Stimulated activated CD4-positive, alpha-beta T cell treated with anti-CD3 and anti-CD28 coated beads, TNF-alpha, amount 100 ng/mL, for 48 hours (primary cell): ENCODE data around the gene PRKAR2B.

Experiments used
- DNase-seq, 3 donors: peaks; one replicate each; pipeline ENCODE4 v3.0.0-alpha.2; 2020; ENCODE audit warnings: low read depth in 3 of 3

PRKAR2B gene

GRCh38 chr7:107044347-107045194, at the start of gene PRKAR2B:
Gene PRKAR2B, plus strand, starts transcription at chr7:107044705. Its CDS starts 203 bp downstream, at chr7:107044908.
- DNase-seq = peak; percentile 3 to 50 (median 31)

- no peak for DNase-seq
These were observed 49.7 kb upstream of the PRKAR2B start for GRCh38 chr7:106994833-106995232.

- DNase-seq = no peak
These were observed 46.8 kb upstream of the PRKAR2B start for GRCh38 chr7:106997487-106998271.

GRCh38 chr7:106999023-106999422, 45.5 kb upstream of the PRKAR2B start:
- no peak for DNase-seq

- no peak for DNase-seq
These were observed 43.0 kb upstream of the PRKAR2B start for GRCh38 chr7:107001490-107001889.

GRCh38 chr7:107002126-107002525, 42.4 kb upstream of the PRKAR2B start:
- DNase-seq = no peak

GRCh38 chr7:107002529-107002998, 41.9 kb upstream of the PRKAR2B start:
- no peak for DNase-seq

- DNase-seq = no peak
These were observed 37.3 kb upstream of the PRKAR2B start for GRCh38 chr7:107007007-107007891.

- DNase-seq = no peak
These were observed 36.6 kb upstream of the PRKAR2B start for GRCh38 chr7:107007892-107008287.

- no peak for DNase-seq
These were observed 34.7 kb upstream of the PRKAR2B start for GRCh38 chr7:107009846-107010203.

GRCh38 chr7:107012691-107013090, 31.8 kb upstream of the PRKAR2B start:
- no peak for DNase-seq

GRCh38 chr7:107014387-107015023, 30.0 kb upstream of the PRKAR2B start:
- DNase-seq = no peak

- no peak for DNase-seq
These were observed 28.2 kb upstream of the PRKAR2B start for GRCh38 chr7:107016312-107016711.

- DNase-seq = no peak
These were observed 26.4 kb upstream of the PRKAR2B start for GRCh38 chr7:107017965-107018719.

- DNase-seq = no peak
These were observed 24.1 kb upstream of the PRKAR2B start for GRCh38 chr7:107020400-107020799.

- DNase-seq = no peak
These were observed 22.9 kb upstream of the PRKAR2B start for GRCh38 chr7:107021600-107021999.

GRCh38 chr7:107023522-107024151, 20.9 kb upstream of the PRKAR2B start:
- no peak for DNase-seq

- no peak for DNase-seq
These were observed 19.6 kb upstream of the PRKAR2B start for GRCh38 chr7:107024906-107025305.

- no peak for DNase-seq
These were observed 18.9 kb upstream of the PRKAR2B start for GRCh38 chr7:107025449-107026103.

- DNase-seq = no peak
These were observed 18.3 kb upstream of the PRKAR2B start for GRCh38 chr7:107026166-107026565.
